AG09309 (cell line): Measurements from ENCODE around the gene B4GALT5.
"Not testable (repeated sequence)": the region's sequence is repeated elsewhere in the genome, so short reads cannot be mapped to it uniquely, and the experiment has no call there.

Experiments used
- DNase-seq: peaks from one replicate; pipeline ENCODE4 v3.0.0-alpha.2; 2010; ENCODE audit warnings: low read depth
- H3K4me3 ChIP-seq: 2 replicates; pipeline ENCODE4 v1.5.1; 2011; ENCODE audit warnings: mild to moderate bottlenecking, low read depth, low read length, moderate library complexity; ENCODE audit not compliant: control insufficient read depth
- TF ChIP-seq, protein P1 (sequence below): IDR thresholded peaks from 2 replicates; pipeline ENCODE4 v1.5.1; 2011; ENCODE audit warnings: mild to moderate bottlenecking, low read depth, low read length, inconsistent platforms; ENCODE audit not compliant: insufficient read depth, control insufficient read depth; ENCODE audit errors: missing control alignments

The B4GALT5 gene

DNA sequence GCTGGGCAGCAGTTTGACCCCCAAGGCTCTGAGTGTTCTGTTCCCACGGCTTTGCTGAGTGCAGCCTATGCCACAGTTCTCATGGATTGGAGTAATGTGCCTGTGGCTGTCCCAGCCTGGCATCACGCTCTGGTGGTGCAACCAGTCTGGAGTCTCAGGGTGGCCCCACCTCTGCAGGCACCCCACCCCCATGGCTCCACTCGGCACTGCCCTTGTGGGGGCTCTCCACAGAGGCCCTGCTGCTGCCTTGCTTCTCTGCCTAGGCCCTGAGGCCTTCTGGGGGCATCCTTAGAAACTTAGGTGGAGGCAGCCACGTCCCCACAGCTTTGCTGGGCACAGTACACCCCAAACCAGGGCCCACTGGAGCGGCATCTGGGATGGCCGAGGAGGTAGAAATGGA, 25.4 kb upstream of the B4GALT5 start:
- no peak for DNase-seq
- H3K4me3 ChIP-seq = no peak overlapping the region
- TF ChIP-seq, protein P1, sequence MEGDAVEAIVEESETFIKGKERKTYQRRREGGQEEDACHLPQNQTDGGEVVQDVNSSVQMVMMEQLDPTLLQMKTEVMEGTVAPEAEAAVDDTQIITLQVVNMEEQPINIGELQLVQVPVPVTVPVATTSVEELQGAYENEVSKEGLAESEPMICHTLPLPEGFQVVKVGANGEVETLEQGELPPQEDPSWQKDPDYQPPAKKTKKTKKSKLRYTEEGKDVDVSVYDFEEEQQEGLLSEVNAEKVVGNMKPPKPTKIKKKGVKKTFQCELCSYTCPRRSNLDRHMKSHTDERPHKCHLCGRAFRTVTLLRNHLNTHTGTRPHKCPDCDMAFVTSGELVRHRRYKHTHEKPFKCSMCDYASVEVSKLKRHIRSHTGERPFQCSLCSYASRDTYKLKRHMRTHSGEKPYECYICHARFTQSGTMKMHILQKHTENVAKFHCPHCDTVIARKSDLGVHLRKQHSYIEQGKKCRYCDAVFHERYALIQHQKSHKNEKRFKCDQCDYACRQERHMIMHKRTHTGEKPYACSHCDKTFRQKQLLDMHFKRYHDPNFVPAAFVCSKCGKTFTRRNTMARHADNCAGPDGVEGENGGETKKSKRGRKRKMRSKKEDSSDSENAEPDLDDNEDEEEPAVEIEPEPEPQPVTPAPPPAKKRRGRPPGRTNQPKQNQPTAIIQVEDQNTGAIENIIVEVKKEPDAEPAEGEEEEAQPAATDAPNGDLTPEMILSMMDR = no peak

DNA sequence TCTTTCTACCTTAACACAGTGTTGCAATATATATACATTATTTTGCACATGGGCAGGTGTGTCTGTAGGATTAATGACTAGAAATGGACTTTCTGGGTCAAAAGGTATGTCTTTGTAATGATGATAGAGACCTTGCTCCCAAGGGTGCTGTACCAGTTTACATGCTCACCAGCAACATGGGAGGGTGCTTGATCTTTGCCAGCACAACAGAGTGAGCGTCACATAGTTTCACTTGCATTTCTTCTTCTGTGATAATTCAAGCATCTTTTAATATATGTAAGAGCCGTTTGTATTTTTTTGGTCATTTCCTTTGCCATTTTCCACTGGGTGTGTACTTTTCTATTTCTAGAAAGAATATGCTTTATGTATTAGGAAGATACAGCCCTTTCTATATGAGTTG, 23.6 kb upstream of the B4GALT5 start:
- H3K4me3 ChIP-seq = no peak overlapping the region
- TF ChIP-seq, protein P1 = no peak
- no peak for DNase-seq

DNA sequence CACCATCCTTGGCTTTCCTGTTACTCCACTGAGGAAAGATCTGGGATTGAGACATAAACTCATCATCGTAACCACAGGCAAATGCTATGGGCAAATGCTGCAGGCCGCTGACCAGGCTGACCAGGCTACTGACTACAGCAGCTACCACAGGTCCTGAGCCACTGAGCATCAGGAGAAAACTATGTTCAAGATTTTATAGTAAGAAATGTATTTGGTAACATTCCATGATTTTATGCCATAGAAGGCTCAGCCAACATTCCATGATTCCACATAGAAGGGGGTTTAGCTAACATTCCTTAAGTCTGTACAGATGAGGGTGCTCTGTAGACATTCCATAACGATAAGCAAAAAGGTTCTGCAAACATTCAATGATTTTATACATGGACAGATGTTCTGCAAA, 16.1 kb upstream of the B4GALT5 start:
- DNase-seq = peak; percentile 96
- H3K4me3 ChIP-seq = no peak overlapping the region
- TF ChIP-seq, protein P1 = no peak

DNA sequence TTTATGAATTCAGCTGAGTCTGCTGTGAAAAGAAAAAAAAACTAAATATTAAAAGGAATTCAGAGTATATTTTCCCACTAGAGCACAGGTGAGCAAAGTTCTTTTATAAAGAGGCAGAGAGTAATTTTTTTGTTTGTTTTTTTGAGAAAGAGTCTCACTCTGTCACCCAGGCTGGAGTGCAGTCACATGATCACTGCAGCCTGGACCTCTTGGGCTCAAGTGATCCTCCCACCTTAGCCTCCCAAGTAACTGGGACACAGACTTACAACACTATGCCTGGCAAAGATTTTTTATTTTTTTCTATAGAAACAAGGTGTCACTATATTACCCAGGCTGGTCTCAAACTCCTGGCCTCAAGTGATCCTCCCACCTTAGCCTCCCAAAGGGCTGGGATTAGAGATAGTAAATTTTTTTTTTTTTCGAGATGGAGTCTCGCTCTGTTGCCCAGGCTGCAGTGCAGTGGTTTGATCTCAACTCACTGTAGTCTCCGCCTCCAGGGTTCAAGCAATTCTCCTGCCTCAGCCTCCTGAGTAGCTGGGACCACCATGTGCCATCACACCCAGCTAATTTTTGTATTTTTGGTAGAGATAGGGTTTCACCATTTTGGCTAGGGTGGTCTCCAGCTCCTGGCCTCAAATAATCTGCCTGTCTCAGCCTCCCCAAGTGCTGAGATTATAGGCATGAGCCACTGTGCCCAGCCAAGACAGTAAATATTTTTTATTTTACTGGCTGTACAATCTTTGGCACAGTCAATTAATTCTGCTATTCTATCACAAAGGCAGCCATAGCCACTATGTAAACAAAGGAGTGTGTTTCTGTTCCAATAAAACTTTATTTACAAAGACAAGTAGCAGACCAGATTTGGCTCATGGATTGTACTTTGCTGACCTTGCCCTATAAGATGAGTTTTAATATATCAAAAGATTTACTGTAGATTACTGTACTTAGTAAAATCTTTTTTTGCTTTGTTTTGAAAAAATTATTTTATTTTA, 14.5 kb upstream of the B4GALT5 start:
- H3K4me3 ChIP-seq = no peak overlapping the region
- TF ChIP-seq, protein P1 = no peak
- no peak for DNase-seq

DNA sequence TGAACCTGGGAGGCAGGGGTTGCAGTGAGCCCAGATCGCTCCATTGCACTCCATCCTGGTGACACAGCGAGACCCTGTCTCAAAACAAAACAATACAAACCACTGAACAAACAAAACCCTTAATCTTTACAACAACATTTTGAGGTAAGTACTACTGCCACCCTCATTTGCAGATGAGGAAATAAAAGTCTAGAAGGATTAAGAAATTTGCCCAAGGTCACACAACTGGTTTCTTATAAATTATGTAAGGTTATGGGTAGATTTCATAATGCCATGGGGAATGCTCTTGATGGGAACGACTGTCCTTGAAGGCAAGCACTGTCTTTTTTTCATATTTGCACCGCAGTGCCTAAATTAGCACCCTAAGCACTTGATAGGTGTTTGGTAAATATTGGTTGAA, 13.8 kb upstream of the B4GALT5 start:
- TF ChIP-seq, protein P1 = no peak
- DNase-seq = no peak

DNA sequence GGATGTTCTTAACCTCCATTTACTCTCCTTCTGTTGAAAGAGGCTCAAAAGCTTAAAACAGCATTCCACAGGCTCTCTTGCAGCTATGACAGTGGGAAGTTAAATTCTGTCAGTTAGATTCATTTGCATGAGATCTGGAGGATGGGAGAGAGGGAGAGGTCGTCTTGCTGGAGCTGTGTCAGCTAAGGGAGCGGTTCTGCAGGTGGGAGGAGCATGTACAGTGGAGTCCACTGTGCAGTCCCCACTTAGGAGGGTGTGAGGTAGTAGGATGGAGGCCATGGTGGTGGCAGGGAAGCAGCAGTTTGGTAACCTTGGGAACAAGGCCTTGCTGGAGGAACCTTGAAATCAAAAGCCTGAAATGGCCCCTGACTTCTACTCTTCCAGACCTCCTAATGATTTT, 12.0 kb upstream of the B4GALT5 start:
- DNase-seq = no peak
- no peak overlapping the region for H3K4me3 ChIP-seq
- TF ChIP-seq, protein P1 = no peak

More for the DNA sequence above, 13.8 kb upstream of the B4GALT5 start:
- H3K4me3 ChIP-seq = no peak overlapping the region

DNA sequence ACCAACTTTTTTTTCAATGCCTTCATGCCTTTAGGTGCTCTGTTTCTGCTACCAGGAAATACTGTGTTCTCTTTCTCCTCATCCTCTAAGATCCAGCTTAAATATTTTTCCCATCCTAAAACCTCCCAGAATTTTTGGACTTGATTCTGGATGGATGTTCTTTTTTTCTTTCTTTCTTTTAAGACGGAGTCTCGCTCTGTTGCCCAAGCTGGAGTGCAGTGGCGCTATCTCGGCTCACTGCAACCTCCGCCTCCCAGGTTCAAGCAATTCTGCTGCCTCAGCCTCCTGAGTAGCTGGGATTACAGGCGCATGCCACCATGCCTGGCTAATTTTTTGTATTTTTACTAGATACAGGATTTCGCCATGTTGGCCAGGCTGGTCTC, 11.5 kb upstream of the B4GALT5 start:
- DNase-seq, H3K4me3 ChIP-seq: not testable (repeated sequence)
